Fibroblast of lung (primary cell): ENCODE results near the gene CNNM4. TPM values are rescaled to one million over a fixed set of nuclear protein-coding genes. Genes with fewer than 3 reads are reported as not detected.
A peak's percentile ranks its signal among the peaks of the same experiment; 100 is the strongest.

Experiments
- DNase-seq, 2 donors: peaks; one replicate each; pipeline versions ENCODE4 v3.0.0 to v3.0.0-alpha.2; 2010; ENCODE audit warnings: low read depth in 2 of 2
- H2AFZ ChIP-seq: 2 replicates; pipeline ENCODE4 v1.5.1; 2012; ENCODE audit warnings: low read length, control low read depth, inconsistent platforms
- H3K27ac ChIP-seq: 2 replicates; pipeline ENCODE4 v1.5.1; 2011; ENCODE audit warnings: low read length, control low read depth; ENCODE audit not compliant: insufficient read depth
- H3K27me3 ChIP-seq: 2 replicates; pipeline ENCODE4 v1.5.1; 2011; ENCODE audit warnings: mild to moderate bottlenecking, low read length; ENCODE audit not compliant: control insufficient read depth, insufficient read depth
- H3K36me3 ChIP-seq: 2 replicates; pipeline ENCODE4 v1.5.1; 2011; ENCODE audit warnings: low read length; ENCODE audit not compliant: control insufficient read depth, insufficient read depth
- H3K4me1 ChIP-seq: 2 replicates; pipeline ENCODE4 v1.5.1; 2011; ENCODE audit warnings: low read length; ENCODE audit not compliant: control insufficient read depth, insufficient read depth; ENCODE audit errors: extremely low read depth
- H3K4me2 ChIP-seq: 2 replicates; pipeline ENCODE4 v1.5.1; 2011; ENCODE audit warnings: low read length, control low read depth; ENCODE audit not compliant: insufficient read depth; ENCODE audit errors: extremely low read depth
- H3K4me3 ChIP-seq, 4 experiments: fragments of 200-600 bp in 1 of 4; sonication (generic) in 1 of 4; replicated peaks in 1 of 4; 2 replicates each; pipeline ENCODE4 v1.5.1; 2011 to 2016; ENCODE audit warnings: low read length in 4 of 4, low read depth in 3 of 4, mild to moderate bottlenecking in 3 of 4, control low read depth in 2 of 4, inconsistent platforms in 1 of 4, mixed read lengths in 1 of 4; ENCODE audit not compliant: insufficient read depth in 1 of 4; ENCODE audit errors: control extremely low read depth in 1 of 4
- H3K79me2 ChIP-seq: 2 replicates; pipeline ENCODE4 v1.5.1; 2012; ENCODE audit warnings: mild to moderate bottlenecking, low read length, inconsistent platforms; ENCODE audit not compliant: control insufficient read depth, insufficient read depth
- H3K9ac ChIP-seq: 2 replicates; pipeline ENCODE4 v1.5.1; 2011; ENCODE audit warnings: mild to moderate bottlenecking, low read length, control low read depth; ENCODE audit not compliant: insufficient read depth
- H3K9me3 ChIP-seq: 2 replicates; pipeline ENCODE4 v1.5.1; 2012; ENCODE audit warnings: low read depth, low read length; ENCODE audit not compliant: control insufficient read depth, insufficient read depth
- H4K20me1 ChIP-seq: 2 replicates; pipeline ENCODE4 v1.5.1; 2011; ENCODE audit warnings: low read length; ENCODE audit not compliant: control insufficient read depth, insufficient read depth; ENCODE audit errors: extremely low read depth
- EZH2 ChIP-seq: IDR thresholded peaks from 2 replicates; pipeline ENCODE4 v1.5.1; 2012; ENCODE audit warnings: low read length, control low read depth, mild to moderate bottlenecking; ENCODE audit errors: missing control alignments
- polyA plus RNA-seq, 2 donors: library from polyadenylated mRNA; depleted of rRNA in 1 of 2; stranded (reverse) in 1 of 2; unstranded in 1 of 2; fragments of >200 nt; gene quantifications; 2 replicates each; pipeline ENCODE4 v1.2.1, GENCODE V29; 2011 to 2012; ENCODE audit warnings: missing spikeins in 1 of 2
- total RNA-seq: library from RNA; depleted of rRNA; stranded (reverse); fragments of >200 nt; gene quantifications from 2 replicates; pipeline ENCODE4 v1.2.1, GENCODE V29; 2014
- TF ChIP-seq, protein P1 (sequence below), 2 donors: IDR thresholded peaks in 1 of 2; conservative IDR thresholded peaks in 1 of 2; 1 replicate in 1 of 2; 2 replicates in 1 of 2; pipeline ENCODE4 v1.5.1; 2011 to 2012; ENCODE audit warnings: low read length in 2 of 2, control low read depth in 1 of 2, inconsistent platforms in 1 of 2, low read depth in 1 of 2, mild to moderate bottlenecking in 1 of 2

Gene CNNM4
- total and polyA plus RNA-seq, 2 donors (not counting 1 experiment from before 2014, with no cell fraction given): 3.3 to 3.5 TPM

DNA sequence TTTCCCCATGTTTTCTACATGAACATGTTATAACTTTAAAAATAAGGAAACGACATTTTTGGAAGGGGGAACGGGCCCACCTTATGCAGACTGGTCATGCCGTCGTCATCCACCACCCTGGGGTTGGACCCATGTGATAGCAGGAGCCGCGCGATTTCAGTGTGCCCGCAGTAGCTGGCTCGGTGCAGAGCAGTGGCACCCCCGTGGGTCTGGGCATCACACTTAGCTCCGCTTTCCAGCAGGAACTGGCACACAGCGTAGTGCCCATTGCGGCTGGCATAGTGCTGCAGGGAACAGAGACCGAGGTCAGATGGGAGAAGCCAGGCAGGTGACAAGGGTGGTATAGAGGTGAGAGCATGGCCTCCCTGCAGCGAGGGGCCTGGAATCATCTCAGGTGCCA is 92.6 kb downstream of the CNNM4 start:
- H3K79me2 ChIP-seq: peaks cover 6% of the 10 kb centered on the region
- H3K9me3 ChIP-seq: no peaks in the 10 kb centered on the region
- H4K20me1 ChIP-seq: no peaks in the 10 kb centered on the region
- H2AFZ ChIP-seq: no peak overlapping the region
- H3K4me3 ChIP-seq: no peak overlapping the region
- H3K27ac ChIP-seq: no peak overlapping the region
- H3K4me1 ChIP-seq: peaks cover 3% of the 10 kb centered on the region
- TF ChIP-seq, protein P1, sequence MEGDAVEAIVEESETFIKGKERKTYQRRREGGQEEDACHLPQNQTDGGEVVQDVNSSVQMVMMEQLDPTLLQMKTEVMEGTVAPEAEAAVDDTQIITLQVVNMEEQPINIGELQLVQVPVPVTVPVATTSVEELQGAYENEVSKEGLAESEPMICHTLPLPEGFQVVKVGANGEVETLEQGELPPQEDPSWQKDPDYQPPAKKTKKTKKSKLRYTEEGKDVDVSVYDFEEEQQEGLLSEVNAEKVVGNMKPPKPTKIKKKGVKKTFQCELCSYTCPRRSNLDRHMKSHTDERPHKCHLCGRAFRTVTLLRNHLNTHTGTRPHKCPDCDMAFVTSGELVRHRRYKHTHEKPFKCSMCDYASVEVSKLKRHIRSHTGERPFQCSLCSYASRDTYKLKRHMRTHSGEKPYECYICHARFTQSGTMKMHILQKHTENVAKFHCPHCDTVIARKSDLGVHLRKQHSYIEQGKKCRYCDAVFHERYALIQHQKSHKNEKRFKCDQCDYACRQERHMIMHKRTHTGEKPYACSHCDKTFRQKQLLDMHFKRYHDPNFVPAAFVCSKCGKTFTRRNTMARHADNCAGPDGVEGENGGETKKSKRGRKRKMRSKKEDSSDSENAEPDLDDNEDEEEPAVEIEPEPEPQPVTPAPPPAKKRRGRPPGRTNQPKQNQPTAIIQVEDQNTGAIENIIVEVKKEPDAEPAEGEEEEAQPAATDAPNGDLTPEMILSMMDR (conservative IDR thresholded peaks at IDR 0.05 in 1 of 2, IDR thresholded peaks at IDR 0.05 in 1 of 2; ENCODE audit: low read depth in 1 of 2, low read length in 2 of 2): no peak
- TF ChIP-seq EZH2: no peak
- H3K4me2 ChIP-seq: no peak overlapping the region
- H3K9ac ChIP-seq: no peak overlapping the region
- DNase-seq: no peak
- peaks cover 4% of the 10 kb centered on the region for H3K36me3 ChIP-seq
- no peaks in the 10 kb centered on the region for H3K27me3 ChIP-seq

DNA sequence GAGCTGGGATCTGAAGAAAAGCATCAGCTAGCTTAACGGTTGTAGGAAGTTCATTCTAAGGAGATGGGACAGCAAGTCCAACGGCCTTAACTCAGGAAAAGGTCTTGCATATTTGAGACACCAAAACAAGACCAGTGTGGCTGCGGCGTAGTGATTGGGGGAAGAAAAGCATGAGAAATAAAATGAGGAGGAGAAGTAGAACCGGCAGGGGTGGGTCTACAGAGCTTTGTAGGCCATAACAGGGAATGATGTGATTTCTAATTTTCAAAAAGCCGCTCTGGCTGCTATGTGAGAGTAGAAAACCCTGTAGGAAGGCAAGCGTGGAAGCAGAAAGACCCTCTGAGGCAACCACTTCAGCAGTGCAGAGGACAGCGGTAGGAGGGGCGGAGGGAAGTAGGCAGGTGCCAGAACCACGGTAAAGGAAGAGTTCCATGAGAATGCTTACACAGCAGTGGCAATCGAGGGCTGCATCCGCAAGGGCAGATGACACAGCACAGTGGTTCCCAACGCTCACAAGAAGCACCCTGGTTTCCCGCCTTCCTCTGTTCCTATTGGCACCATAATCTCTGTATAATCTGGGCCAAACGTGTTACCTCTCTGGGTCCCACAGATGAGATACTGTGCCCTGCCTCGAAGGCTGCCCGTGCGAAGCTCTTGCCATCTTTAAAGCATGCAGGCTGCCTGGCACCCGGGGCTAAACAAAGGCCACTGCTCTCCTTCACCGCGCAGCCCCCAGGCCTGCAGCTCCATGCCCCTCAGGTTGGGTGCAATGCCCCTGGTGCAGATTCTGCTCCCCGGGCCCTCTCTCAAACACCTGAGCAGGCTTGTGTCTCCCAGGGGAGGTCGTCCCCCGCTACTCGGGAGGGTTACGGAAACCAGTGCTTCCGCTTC is 96.3 kb downstream of the CNNM4 start:
- Histone ChIP-seq H3K4me3 (peak overlapping the region; percentile 65 to 93 (median 84)), H3K9ac (peak overlapping the region; percentile 70), H3K79me2 (peaks cover 6% of the 10 kb centered on the region), H3K4me2 (peak overlapping the region; percentile 60), H3K36me3 (peaks cover 22% of the 10 kb centered on the region), H3K4me1 (peaks cover 9% of the 10 kb centered on the region), H2AFZ (peak overlapping the region; percentile 69), H3K27me3 (no peaks in the 10 kb centered on the region), H3K27ac (peak overlapping the region; percentile 72), H4K20me1 (no peaks in the 10 kb centered on the region), H3K9me3 (no peaks in the 10 kb centered on the region)
- peak in 1 of 2 donors; percentile 25 for DNase-seq
- TF ChIP-seq, protein P1 (conservative IDR thresholded peaks at IDR 0.05 in 1 of 2, IDR thresholded peaks at IDR 0.05 in 1 of 2; ENCODE audit: low read depth in 1 of 2, low read length in 2 of 2): no peak
- TF ChIP-seq EZH2: no peak

DNA sequence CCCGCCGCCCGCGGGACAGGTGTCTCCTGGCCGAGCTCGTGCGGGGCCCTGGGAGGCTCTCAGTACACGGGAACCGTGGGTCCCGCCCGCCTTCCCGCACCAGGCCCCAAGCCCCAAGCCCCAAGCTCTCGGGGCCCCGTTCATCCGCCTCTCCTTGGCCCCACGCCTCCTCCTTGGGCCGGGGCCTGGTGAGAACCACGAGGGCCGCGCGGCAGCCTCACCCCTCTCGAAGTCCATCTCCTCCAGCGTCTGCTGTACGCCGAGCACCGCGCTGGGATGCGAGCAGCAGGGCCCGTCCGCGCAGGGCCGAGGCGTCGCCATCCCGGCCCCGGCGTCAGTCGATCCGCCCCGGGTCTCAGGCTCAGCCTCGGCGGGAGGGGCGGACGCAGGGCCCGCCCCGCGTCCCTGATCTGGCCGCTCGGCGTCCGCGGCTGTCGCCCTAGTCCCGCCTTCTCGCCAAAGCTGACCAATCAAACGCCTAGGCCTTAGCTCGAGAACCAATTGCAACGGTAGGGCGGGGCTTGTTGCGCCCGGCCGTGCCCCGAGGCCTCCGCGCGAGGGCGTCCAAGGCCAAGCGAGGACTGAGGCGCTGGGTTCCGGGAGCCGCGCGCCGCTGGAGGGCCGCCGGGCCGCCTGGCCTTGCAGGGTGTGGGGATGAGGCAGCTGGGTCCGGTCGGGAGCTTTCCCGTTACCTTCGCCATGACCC is 97.1 kb downstream of the CNNM4 start, which contains the start of gene ANKRD39:
Gene ANKRD39, minus strand, starts transcription at position 350 of the 706 bp plus-strand sequence. Its CDS starts 29 bp downstream, at position 321.
- Histone ChIP-seq H3K27ac (peak within 1 kb of the TSS; percentile 72), H4K20me1 (no peaks in the 10 kb centered on the region), H2AFZ (peak within 1 kb of the TSS; percentile 69), H3K36me3 (peaks cover 23% of the 10 kb centered on the region), H3K27me3 (no peaks in the 10 kb centered on the region), H3K4me2 (peak within 1 kb of the TSS; percentile 60), H3K4me3 (peak within 1 kb of the TSS; percentile 65 to 93 (median 84)), H3K79me2 (peaks cover 6% of the 10 kb centered on the region), H3K9me3 (no peaks in the 10 kb centered on the region), H3K9ac (peak within 1 kb of the TSS; percentile 70), H3K4me1 (peaks cover 9% of the 10 kb centered on the region)
- DNase-seq: peak; percentile 95 to 98
- TF ChIP-seq, protein P1 (conservative IDR thresholded peaks at IDR 0.05 in 1 of 2, IDR thresholded peaks at IDR 0.05 in 1 of 2; ENCODE audit: low read depth in 1 of 2, low read length in 2 of 2): peak; percentile 47 to 65
- no peak for TF ChIP-seq EZH2
